ENCODE data around the gene MRPS21.
A peak's percentile ranks its signal among the peaks of the same experiment; 100 is the strongest.

MRPS21 gene

GRCh38 chr1:150273311-150273710 is 20.4 kb upstream of the MRPS21 start:
- intact Hi-C loops (cut with DNase I; ENCODE audit: low total_unique reads), result no loop called here
- H3K27ac ChIP-seq, result peak overlapping the region; percentile 70 to 79

GRCh38 chr1:150280138-150280707 is 13.4 kb upstream of the MRPS21 start:
- no peak overlapping the region for H3K4me3 ChIP-seq
- H3K9me3 ChIP-seq, result no peaks in the 10 kb centered on the region
- intact Hi-C loops (cut with DNase I; ENCODE audit: low total_unique reads), result no loop called here
- TF ChIP-seq, protein P1, sequence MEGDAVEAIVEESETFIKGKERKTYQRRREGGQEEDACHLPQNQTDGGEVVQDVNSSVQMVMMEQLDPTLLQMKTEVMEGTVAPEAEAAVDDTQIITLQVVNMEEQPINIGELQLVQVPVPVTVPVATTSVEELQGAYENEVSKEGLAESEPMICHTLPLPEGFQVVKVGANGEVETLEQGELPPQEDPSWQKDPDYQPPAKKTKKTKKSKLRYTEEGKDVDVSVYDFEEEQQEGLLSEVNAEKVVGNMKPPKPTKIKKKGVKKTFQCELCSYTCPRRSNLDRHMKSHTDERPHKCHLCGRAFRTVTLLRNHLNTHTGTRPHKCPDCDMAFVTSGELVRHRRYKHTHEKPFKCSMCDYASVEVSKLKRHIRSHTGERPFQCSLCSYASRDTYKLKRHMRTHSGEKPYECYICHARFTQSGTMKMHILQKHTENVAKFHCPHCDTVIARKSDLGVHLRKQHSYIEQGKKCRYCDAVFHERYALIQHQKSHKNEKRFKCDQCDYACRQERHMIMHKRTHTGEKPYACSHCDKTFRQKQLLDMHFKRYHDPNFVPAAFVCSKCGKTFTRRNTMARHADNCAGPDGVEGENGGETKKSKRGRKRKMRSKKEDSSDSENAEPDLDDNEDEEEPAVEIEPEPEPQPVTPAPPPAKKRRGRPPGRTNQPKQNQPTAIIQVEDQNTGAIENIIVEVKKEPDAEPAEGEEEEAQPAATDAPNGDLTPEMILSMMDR (IDR thresholded peaks at IDR 0.05), result no peak
- no peaks in the 10 kb centered on the region for H3K27me3 ChIP-seq
- DNase-seq, result peak in 1 of 2 donors; percentile 62
- H3K36me3 ChIP-seq, result peaks cover 0 to 13% (median 2%) of the 10 kb centered on the region in 3 donors
- H3K27ac ChIP-seq, result peak overlapping the region; percentile 79 to 89
- H3K4me1 ChIP-seq, result peaks cover 0 to 28% (median 23%) of the 10 kb centered on the region in 4 donors

More at GRCh38 chr1:150273311-150273710, 20.4 kb upstream of the MRPS21 start:
- Histone ChIP-seq H3K9me3 (no peaks in the 10 kb centered on the region), H3K4me3 (peak overlapping the region; percentile 35 to 50), H3K36me3 (no peaks in the 10 kb centered on the region), H3K4me1 (peaks cover 0 to 31% (median 16%) of the 10 kb centered on the region in 4 donors), H3K27me3 (no peaks in the 10 kb centered on the region)
- TF ChIP-seq, protein P1 (IDR thresholded peaks at IDR 0.05), result no peak
- no peak for DNase-seq

DNA sequence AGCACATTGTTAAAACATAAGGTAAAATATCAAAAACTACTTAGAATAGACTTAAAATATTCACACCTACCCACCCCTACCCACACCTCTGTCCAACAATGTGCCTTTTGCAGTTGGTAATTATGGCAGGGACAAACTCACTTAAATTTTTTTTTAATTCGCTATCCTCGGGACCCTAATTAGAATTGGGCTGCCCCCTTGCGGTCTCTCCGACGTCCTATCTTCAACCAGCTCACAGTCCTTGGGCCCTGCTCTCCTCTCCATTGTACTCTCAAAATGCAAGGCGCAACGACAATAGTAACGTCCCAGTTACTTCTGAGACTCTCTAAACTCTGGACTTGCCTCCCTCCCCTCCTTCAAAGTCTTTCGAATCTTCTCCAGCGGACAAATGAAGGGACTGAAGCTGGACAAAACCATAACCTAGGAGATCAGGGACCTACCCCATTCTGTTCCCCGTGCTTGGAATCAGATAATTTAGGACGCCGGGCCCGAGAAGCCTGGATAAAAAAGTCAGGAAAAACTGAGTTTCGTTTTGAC is 12.4 kb upstream of the MRPS21 start:
- H3K27ac ChIP-seq, result peak overlapping the region; percentile 79 to 89
- H3K9me3 ChIP-seq, result no peaks in the 10 kb centered on the region
- no peaks in the 10 kb centered on the region for H3K27me3 ChIP-seq
- H3K4me1 ChIP-seq, result peaks cover 0 to 28% (median 23%) of the 10 kb centered on the region in 4 donors
- peak; percentile 83 to 86 for DNase-seq
- intact Hi-C loops (cut with DNase I; ENCODE audit: low total_unique reads), result no loop called here
- H3K36me3 ChIP-seq, result peaks cover 2 to 23% (median 8%) of the 10 kb centered on the region in 3 donors
- H3K4me3 ChIP-seq, result peak overlapping the region; percentile 53 to 57
- TF ChIP-seq, protein P1 (IDR thresholded peaks at IDR 0.05), result peak; percentile 78 to 80

DNA sequence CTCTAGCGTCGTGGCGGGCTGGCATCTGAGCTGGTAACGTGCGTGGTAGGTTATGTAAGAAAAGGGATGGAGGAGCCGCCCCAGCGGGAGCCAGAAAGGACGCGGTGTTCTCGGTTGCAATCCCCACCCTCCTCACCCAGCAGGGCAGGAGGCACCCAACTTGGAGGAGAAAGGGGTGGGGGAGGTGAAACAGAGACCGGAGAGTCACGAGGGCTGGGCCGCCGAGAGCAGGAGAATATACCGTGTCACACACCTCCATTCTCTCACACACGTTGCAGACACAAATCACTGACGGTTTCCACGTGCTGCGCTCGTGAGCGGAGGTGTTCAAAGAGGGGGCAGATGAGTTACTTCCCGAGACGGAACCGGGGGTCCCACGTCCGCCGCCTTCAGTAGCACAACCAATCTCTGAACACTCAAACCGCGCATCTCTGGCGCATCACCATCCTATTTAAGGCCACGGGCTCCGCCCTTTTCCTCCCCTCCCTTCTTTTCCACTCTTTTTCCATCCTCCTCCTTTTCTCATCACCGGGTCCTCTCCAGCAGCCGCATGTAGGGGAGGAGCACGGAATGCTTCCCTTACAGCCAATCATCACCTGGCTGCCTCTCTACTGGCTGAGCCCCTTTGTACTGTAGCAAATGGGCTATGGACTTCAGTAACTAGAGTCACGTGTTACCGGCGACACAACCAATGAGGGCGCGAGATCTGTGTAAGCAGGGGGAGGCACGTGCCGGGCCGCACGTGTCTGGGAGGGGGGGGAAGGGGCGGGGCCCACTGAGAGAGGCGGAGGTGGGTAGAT is 11.7 kb upstream of the MRPS21 start, which contains the start of gene CIART:
TSS of gene CIART (plus strand) at position 797 of the 800 bp plus-strand sequence. CDS start 714 bp downstream, outside the sequence.
- DNase-seq, result peak; percentile 98 to 99
- H3K27me3 ChIP-seq, result no peaks in the 10 kb centered on the region
- H3K9me3 ChIP-seq, result no peaks in the 10 kb centered on the region
- H3K4me1 ChIP-seq, result peaks cover 0 to 28% (median 23%) of the 10 kb centered on the region in 4 donors
- peaks cover 9 to 30% (median 13%) of the 10 kb centered on the region in 3 donors for H3K36me3 ChIP-seq
- TF ChIP-seq, protein P1 (IDR thresholded peaks at IDR 0.05), result no peak
- peak within 1 kb of the TSS; percentile 79 to 89 for H3K27ac ChIP-seq
- H3K4me3 ChIP-seq, result peak within 1 kb of the TSS; percentile 53 to 57
- intact Hi-C loops (cut with DNase I; ENCODE audit: low total_unique reads), result no loop called here

DNA sequence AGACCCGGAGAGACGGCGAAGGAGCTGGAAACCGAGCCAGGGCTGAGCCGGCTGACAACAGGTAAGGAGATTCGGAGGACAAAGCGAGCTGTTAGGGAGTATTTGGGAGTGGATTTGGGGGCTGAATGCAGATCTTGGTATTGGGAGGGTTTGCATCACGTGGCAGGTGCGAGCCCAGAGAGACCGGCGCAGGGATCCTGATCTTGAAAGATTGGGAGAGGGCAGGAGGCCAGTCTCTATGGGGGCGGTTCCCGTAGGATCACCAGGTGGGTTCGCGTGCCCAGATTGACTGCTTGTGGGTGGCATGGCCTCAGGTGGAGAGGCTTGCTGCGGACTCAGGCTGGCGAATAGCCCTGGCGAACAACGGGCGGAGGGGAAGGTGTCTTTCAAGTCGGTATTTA is 11.1 kb upstream of the MRPS21 start:
- Histone ChIP-seq H3K9me3 (no peaks in the 10 kb centered on the region), H3K4me1 (peaks cover 0 to 28% (median 23%) of the 10 kb centered on the region in 4 donors), H3K27me3 (no peaks in the 10 kb centered on the region), H3K4me3 (peak overlapping the region; percentile 53 to 57), H3K36me3 (peaks cover 14 to 36% (median 19%) of the 10 kb centered on the region in 3 donors), H3K27ac (peak overlapping the region; percentile 79 to 89)
- intact Hi-C loops (cut with DNase I; ENCODE audit: low total_unique reads), result no loop called here
- TF ChIP-seq, protein P1 (IDR thresholded peaks at IDR 0.05), result no peak
- DNase-seq, result peak in 1 of 2 donors; percentile 45

All from tibial artery (tissue), 4 donors.